SU-DHL-6 (cell line): Measurements from ENCODE around the gene RCE1.

Experiments used
- EZH2phosphoT487 ChIP-seq: fragments of 200-600 bp; sonication (generic), shearing (Covaris generic); conservative IDR thresholded peaks from 2 replicates; pipeline ENCODE4 v1.6.1; 2018; ENCODE audit warnings: mild to moderate bottlenecking, antibody characterized with exemption, low read length, moderate library complexity, mixed read lengths
- TF ChIP-seq, protein P1 (sequence below): fragments of 200-600 bp; sonication (generic); IDR thresholded peaks from one replicate; pipeline ENCODE4 v1.5.1; 2017; ENCODE audit warnings: antibody characterized with exemption, mild to moderate bottlenecking, low read length, moderate library complexity; ENCODE audit not compliant: insufficient read depth, poor library complexity, severe bottlenecking

DNA sequence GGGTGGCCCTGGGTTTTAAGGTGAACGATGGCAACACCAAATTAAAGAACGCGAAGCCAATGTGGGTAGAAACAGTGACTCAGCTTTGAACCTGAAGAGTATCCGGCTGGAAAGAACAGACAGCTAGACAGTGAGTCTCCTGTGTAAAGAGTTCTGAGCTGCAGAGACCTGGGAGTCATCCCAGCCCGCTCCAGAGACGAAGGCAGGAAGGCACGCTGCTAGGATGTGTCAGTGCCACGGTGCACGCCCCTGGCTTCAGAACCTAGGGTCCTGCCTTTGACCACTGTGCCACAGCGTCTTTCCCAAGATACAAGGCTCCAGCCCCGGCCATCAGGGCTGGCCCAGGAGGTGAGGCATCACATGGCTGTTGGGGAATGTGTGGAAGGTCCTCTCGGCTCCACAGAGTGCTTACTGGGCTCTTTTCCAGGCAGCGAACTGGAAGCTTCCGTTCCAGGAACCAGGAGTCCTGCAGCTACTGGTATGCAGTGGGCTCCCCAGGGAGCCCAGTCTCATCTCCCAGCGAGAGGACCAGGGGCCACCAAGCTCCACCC, 43.5 kb downstream of the RCE1 start:
- TF ChIP-seq, protein P1, sequence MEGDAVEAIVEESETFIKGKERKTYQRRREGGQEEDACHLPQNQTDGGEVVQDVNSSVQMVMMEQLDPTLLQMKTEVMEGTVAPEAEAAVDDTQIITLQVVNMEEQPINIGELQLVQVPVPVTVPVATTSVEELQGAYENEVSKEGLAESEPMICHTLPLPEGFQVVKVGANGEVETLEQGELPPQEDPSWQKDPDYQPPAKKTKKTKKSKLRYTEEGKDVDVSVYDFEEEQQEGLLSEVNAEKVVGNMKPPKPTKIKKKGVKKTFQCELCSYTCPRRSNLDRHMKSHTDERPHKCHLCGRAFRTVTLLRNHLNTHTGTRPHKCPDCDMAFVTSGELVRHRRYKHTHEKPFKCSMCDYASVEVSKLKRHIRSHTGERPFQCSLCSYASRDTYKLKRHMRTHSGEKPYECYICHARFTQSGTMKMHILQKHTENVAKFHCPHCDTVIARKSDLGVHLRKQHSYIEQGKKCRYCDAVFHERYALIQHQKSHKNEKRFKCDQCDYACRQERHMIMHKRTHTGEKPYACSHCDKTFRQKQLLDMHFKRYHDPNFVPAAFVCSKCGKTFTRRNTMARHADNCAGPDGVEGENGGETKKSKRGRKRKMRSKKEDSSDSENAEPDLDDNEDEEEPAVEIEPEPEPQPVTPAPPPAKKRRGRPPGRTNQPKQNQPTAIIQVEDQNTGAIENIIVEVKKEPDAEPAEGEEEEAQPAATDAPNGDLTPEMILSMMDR: no peak
- TF ChIP-seq EZH2phosphoT487: no peak
